ENCODE data around the gene RAB3C.

The RAB3C gene

DNA sequence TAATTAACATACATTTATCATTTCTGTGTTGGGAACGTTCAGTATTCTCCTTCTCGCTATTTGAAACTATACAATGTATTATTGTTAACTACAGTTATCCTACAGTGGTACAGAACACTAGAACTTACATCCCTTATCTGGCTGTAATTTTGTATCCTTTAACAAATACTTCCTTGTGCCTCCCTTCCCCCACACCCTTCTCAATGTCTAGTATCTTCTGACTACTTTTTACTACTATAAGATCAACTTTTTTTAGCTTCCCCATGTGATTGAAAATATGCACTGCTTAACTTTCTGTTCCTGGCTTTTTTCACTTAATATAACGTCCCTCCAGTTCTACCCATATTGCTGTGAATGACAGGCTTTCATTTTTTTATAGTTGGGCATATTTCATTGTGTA, 253.5 kb downstream of the RAB3C start:
- H3K27me3 Mint-ChIP-seq (ENCODE audit: low read depth, poor library complexity) = no peaks in the 10 kb centered on the region
- TF ChIP-seq, protein P1, sequence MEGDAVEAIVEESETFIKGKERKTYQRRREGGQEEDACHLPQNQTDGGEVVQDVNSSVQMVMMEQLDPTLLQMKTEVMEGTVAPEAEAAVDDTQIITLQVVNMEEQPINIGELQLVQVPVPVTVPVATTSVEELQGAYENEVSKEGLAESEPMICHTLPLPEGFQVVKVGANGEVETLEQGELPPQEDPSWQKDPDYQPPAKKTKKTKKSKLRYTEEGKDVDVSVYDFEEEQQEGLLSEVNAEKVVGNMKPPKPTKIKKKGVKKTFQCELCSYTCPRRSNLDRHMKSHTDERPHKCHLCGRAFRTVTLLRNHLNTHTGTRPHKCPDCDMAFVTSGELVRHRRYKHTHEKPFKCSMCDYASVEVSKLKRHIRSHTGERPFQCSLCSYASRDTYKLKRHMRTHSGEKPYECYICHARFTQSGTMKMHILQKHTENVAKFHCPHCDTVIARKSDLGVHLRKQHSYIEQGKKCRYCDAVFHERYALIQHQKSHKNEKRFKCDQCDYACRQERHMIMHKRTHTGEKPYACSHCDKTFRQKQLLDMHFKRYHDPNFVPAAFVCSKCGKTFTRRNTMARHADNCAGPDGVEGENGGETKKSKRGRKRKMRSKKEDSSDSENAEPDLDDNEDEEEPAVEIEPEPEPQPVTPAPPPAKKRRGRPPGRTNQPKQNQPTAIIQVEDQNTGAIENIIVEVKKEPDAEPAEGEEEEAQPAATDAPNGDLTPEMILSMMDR (IDR thresholded peaks at IDR 0.05) = no peak
- no peak overlapping the region for H3K27ac Mint-ChIP-seq
- no peaks in the 10 kb centered on the region for H3K4me1 Mint-ChIP-seq
- peaks cover 16% of the 10 kb centered on the region for H3K9me3 Mint-ChIP-seq
- no peak overlapping the region for H3K4me3 Mint-ChIP-seq
- no peak for DNase-seq
- H3K36me3 Mint-ChIP-seq (ENCODE audit: low read depth) = no peaks in the 10 kb centered on the region

DNA sequence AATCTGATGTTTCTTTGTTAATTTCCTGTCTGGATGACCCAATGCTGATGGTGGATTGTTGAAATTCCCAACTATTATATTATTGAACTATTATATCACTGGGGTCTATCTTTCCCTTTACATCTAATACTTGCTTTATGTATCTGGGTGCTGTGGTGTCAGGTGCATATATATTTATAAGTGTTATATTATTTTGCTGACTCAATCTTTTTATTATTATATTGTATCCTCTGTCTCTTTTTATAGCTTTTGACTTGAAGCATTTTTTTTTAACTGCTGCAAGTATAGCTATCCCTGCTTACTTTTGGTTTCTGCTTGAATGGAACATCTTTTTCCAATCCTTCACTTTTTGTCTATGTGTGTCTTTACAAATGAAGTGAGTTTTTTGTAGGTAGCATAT, 255.9 kb downstream of the RAB3C start:
- H3K4me1 Mint-ChIP-seq = no peaks in the 10 kb centered on the region
- TF ChIP-seq, protein P1 (IDR thresholded peaks at IDR 0.05) = no peak
- H3K27me3 Mint-ChIP-seq (ENCODE audit: low read depth, poor library complexity) = no peaks in the 10 kb centered on the region
- H3K4me3 Mint-ChIP-seq = no peak overlapping the region
- no peaks in the 10 kb centered on the region for H3K36me3 Mint-ChIP-seq (ENCODE audit: low read depth)
- no peak for DNase-seq
- no peak overlapping the region for H3K27ac Mint-ChIP-seq
- peaks cover 16% of the 10 kb centered on the region for H3K9me3 Mint-ChIP-seq

DNA sequence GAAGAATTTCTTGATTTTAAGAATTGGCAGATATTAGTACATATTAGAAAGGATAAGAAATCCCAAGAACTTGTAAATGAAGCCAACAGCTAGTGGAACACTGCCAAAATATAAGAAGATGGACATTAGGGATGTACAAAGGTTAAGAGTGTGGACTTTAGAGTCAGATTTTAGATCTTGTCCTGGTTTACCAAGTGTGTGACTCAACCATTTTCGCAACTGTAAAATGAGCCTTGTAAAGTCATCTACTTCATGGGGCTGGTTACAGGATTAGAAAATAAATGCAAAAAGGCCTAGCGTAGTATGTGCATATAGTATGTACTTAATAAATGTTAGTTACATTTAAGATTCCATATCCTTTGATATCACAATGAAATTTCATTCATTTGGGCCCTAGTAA, 260.0 kb downstream of the RAB3C start:
- Mint-ChIP-seq H3K4me3 (no peak overlapping the region), H3K27me3 (ENCODE audit: low read depth, poor library complexity) (no peaks in the 10 kb centered on the region), H3K36me3 (ENCODE audit: low read depth) (no peaks in the 10 kb centered on the region), H3K4me1 (peaks cover 11% of the 10 kb centered on the region), H3K27ac (no peak overlapping the region), H3K9me3 (peaks cover 16% of the 10 kb centered on the region)
- TF ChIP-seq, protein P1 (IDR thresholded peaks at IDR 0.05) = no peak
- no peak for DNase-seq

GRCh38 chr5:58844395-58844794, 261.5 kb downstream of the RAB3C start:
- Mint-ChIP-seq H3K36me3 (ENCODE audit: low read depth) (no peaks in the 10 kb centered on the region), H3K4me1 (peaks cover 14% of the 10 kb centered on the region), H3K27me3 (ENCODE audit: low read depth, poor library complexity) (no peaks in the 10 kb centered on the region), H3K27ac (no peak overlapping the region), H3K4me3 (no peak overlapping the region), H3K9me3 (peaks cover 11% of the 10 kb centered on the region)
- DNase-seq = no peak
- TF ChIP-seq, protein P1 (IDR thresholded peaks at IDR 0.05) = no peak

DNA sequence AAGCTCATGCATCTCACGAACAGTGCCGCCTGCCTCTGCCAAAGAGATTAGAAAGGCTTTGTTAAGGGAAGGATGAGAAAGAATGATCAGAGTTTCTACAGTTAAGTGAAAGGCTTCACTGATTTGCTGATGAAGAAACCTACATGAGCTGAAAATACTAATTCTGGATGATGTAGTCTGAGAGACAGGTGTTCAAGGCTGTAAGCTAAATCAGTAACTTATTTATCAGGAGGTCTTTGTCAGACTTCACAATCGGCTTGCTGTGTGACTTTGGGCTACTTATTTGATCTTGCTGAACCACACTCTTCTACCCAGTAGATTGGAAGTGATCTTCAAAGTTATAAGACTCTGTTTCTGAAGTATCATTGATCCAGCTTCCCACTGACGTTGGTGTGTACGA, 264.2 kb downstream of the RAB3C start:
- Mint-ChIP-seq H3K4me1 (peaks cover 26% of the 10 kb centered on the region), H3K27ac (no peak overlapping the region), H3K27me3 (ENCODE audit: low read depth, poor library complexity) (peaks cover under 1% of the 10 kb centered on the region), H3K9me3 (no peaks in the 10 kb centered on the region), H3K36me3 (ENCODE audit: low read depth) (no peaks in the 10 kb centered on the region), H3K4me3 (no peak overlapping the region)
- TF ChIP-seq, protein P1 (IDR thresholded peaks at IDR 0.05) = no peak
- no peak for DNase-seq

- TF ChIP-seq, protein P1 (IDR thresholded peaks at IDR 0.05) = no peak
- Mint-ChIP-seq H3K9me3 (no peaks in the 10 kb centered on the region), H3K4me1 (peaks cover 38% of the 10 kb centered on the region), H3K4me3 (no peak overlapping the region), H3K27me3 (ENCODE audit: low read depth, poor library complexity) (peaks cover 3% of the 10 kb centered on the region), H3K27ac (no peak overlapping the region), H3K36me3 (ENCODE audit: low read depth) (no peaks in the 10 kb centered on the region)
- no peak for DNase-seq
These were observed 266.3 kb downstream of the RAB3C start for GRCh38 chr5:58849223-58849622.
